Kidney capillary endothelial cell (primary cell): ENCODE measurements around the gene PGLYRP2.
"Not testable (repeated sequence)": the region's sequence is repeated elsewhere in the genome, so short reads cannot be mapped to it uniquely, and the experiment has no call there.

ENCODE experiments used
- DNase-seq: peaks from one replicate; pipeline ENCODE4 v3.0.0-alpha.2; 2018; ENCODE audit warnings: low spot score

The PGLYRP2 gene, protein sequence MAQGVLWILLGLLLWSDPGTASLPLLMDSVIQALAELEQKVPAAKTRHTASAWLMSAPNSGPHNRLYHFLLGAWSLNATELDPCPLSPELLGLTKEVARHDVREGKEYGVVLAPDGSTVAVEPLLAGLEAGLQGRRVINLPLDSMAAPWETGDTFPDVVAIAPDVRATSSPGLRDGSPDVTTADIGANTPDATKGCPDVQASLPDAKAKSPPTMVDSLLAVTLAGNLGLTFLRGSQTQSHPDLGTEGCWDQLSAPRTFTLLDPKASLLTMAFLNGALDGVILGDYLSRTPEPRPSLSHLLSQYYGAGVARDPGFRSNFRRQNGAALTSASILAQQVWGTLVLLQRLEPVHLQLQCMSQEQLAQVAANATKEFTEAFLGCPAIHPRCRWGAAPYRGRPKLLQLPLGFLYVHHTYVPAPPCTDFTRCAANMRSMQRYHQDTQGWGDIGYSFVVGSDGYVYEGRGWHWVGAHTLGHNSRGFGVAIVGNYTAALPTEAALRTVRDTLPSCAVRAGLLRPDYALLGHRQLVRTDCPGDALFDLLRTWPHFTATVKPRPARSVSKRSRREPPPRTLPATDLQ

DNA sequence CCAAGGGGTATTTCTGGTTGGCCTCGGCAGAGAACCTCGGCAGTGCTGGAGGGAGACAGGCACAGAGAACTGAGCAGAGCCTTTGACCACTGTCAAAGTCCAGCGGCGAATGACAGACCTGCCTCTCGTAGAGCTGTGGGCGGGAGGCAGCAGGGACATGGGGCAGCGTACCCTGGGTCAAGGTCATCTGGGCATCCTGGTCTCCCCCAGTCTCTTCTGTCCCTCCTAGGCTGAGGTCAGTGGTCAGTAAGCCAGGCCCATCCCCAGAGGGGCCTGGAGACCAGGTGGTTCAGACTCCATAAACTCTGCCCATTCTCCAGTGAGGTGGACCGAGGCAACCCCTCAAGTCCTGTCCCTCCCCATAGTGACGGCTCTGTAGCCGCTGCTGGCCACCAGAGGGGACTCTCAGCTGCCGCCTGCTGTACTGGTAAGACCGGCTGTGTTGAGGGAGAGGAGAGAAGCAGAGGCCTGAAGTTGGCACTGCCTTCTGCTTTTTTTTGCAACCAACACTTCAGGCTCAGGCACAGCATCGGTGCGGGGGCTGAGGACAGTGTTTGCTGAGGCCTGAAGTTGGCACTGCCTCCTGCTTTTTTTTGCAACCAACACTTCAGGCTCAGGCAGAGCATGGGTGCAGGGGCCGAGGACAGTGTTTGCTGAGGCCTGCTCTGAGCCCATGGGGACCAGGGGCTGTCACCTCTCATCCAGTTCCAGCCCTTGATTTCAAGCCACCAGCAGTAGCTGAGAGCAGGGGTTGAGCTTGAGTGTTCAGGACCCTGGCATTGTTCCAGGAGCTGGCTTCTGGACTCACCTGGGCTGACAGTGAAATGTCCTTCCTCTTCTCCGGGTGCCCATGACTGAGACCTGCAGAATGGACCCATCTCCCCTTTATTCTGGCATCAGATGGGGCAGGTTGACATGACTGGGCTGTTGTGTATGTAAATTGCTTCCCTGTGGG lies at the start of gene PGLYRP2:
TSS of gene PGLYRP2 (minus strand) at position 111 of the 955 bp plus-strand sequence. CDS start 130 bp downstream, outside the sequence.
- DNase-seq, result no peak

DNA sequence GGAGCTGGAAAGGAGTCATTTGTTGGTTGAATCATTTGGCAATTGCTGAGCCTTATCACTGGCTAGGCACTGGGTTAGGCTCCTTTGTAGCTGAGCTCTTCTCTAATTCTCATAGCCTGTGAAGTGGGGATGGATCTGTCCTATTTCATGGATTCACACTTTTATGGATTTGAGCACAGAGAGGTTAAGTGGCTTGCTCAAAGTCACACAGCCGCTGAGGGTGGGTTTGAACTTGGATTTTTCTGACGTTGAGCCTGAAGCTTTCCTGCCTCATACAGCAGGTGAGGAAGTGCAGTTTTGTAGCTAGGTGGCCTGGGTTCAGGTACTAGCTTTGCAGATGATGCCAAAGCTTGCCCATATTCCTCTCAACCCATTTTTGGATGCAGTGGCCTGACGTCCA lies 48.4 kb upstream of the PGLYRP2 start:
- no peak for DNase-seq

DNA sequence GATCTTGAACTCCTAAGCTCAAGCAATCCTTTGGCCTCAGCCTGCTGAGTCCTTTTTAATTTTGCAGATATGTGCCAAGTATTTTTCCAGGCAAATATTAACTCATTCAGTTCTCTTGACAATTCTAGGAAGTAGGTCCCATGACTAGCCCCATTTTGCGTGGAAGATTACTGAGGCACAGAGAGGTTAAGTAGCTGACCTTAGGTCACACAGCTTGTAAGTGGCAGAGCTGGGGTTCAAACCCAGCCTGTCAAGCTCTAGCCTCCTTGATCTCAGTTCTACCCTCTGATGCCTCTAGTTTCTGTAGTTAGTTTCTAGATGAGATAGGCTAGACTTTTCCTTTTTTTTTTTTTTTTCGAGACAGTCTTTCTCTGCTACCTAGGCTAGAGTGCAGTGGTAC lies 47.1 kb upstream of the PGLYRP2 start:
- DNase-seq, result no peak

DNA sequence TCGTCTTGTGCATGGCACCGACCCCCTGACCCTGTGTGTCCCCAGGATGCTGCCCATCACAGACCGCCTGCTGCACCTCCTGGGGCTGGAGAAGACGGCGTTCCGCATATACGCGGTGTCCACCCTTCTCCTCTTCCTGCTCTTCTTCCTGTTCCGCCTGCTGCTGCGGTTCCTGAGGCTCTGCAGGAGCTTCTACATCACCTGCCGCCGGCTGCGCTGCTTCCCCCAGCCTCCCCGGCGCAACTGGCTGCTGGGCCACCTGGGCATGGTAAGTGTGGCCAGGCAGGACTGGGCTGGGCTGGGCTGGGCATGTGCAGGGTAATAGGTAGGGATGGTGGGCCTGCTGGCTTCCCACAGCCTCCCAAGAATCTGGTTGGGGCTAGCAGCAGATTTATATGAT lies 46.0 kb upstream of the PGLYRP2 start:
- no peak for DNase-seq

DNA sequence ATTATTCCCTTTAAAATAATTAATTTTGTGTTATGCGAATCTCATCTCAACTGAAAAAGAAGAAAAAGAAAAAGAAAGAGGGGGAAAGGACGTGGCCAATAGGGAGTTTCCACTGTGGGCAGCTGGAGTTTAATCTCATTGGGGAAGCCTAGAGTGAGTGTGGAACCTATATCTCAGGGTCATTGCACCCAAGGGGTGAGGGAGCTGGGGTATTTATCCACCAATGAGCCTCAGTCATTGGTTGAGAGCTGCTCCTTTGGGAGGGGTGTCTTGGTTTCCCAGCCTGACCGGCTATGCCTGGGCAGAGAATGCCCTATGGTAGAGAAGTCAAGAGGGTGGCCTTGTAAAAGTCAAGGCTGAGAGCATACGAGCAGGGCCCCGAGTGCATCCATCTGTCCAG lies 45.5 kb upstream of the PGLYRP2 start:
- no peak for DNase-seq

DNA sequence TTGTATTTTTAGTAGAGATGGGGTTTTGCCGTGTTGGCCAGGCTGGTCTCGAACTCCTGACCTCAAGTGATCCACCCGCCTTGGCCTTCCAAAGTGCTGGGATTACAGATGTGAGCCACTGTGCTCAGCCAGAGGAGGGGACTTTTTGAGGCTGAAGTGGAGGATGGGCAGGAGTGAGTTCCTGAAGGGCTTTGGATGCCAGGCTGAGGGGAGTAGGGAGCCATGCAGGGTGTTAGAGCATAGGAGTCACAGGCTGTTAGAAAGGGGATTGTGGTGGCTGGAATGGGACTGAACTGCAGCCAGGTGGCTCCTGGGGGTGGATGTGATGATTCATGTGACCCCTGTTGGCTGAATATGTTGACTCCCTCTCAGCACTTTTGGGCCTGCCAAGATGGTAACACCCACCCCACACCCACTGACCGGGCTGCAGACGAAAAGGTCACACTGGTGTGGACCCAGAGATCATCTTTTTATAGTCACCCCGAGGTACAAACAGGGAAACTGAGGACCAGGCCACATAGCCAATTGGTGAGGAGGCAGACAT lies 40.2 kb upstream of the PGLYRP2 start:
- no peak for DNase-seq

DNA sequence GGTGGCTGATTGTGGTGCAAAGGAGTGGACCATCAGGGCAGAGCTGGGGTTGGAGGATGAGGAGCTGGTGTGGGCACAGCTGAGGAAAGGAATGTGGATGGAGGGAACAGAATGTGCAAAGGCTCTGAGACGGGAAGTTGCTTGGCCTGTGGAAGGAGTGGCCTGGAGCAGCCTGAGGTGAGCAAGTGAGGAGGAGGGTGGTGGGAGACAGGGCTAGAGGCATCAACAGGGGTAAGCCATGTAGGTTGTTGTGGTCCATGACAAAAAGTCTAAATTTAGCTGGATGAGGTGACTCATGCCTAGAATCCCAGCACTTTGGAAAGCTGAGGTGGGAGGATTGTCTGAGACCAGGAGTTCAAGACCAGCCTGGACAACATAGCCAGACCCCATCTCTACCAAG lies 38.5 kb upstream of the PGLYRP2 start:
- DNase-seq, result no peak

DNA sequence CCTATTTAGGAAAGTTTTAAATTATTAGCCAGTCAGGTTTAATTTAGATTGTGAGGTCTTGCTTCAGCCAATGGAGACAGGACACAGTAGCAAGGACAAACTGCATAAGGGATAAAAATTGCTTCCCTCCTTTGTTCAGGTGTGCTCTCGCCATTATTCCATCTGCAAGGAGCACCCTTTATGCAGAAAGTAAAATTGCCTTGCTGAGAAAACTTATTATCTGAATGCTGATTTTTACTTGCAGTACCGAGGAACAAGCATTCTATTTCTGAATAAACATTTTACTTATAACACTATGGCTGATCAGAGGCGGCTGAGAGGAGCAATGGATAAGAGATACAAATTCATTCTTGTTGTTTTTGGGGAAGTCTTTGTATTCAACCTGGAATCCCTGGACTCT lies 37.1 kb upstream of the PGLYRP2 start:
- DNase-seq, result no peak

DNA sequence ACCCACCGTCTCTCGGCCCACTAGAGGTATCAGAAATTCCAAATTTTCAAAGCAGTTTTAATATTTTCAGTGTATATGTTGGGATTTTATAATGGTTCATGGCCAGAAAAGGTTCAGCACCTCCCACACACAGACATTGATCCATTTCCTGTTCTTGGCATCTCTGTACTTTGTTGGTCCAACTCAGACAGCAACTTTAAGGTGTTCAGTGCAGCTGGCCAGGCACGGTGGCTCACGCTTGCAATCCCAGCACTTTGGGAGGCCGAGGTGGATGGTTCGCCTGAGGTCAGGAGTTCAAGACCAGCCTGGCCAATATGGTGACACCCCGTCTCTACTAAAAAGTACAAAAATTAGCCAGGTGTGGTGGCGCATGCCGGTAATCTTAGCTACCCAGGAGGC lies 35.9 kb upstream of the PGLYRP2 start:
- DNase-seq, result not testable (repeated sequence)

DNA sequence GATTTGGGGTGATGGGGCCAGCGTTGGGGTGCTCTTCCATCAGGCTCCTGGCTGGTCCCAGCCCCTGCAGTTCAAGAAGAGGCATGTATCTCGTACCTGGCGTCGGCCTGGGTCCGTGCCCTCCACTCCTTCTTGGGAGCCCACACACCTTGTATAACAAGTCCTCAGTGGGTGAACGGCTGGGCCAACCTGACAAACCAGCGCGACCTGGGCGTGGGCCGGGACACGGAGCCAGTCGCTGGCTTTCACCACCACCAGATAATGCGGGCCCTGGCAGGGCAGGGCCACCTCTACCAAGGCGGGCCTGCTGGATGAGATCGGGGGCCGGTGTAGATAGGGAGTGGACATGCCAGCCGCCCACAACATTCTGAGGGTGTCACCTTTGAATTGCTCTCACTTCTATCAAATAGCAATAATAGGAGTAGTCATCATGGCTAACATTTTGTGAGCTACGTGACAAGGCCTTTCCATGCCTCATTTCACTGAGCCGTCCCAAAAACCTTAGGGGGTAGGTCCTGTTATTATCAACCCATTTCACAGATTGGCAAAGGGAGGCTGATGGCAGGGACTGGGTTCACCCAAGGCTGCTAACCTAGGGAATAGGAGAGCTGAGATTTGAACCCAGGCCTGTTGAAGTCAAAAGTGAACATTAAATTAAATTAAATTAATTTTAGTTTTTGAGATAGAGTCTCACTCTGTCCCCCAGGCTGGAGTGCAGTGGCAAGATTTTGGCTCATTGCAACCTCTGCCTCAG lies 32.5 kb upstream of the PGLYRP2 start:
- no peak for DNase-seq

DNA sequence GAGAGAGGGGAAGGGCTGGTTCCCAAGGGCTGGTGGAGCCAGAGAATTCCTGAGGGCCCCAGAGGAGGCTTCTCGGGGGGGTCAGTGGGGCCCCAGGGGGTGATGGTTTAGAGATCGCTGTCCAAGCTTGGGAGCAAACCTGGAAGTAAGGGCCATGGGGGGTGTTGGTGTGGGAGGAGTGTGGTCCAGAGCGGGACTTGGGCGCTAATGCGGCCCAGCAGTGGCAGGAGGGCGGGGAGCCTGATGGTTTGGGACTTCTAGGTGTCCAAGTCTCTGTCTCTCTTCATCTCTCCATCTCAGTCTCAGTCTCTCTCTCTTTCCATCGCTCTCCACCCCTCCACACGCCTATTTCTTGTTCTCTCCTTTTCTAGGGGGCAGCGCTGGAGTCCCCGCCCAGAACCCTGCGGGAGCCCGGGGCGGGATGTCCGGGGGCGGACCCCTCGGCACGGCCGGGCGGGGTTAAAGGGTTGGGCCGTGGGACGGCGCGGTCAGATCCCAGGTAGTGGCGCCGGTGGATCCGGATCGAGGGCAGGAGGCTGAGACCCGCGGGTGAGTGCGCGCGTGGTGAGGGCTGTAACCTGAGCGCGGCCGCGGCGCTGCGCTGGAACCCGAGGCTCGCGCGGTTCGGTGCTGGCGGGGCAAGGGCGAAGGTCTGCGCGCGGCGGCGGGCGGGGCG lies 28.9 kb upstream of the PGLYRP2 start, which contains the start of gene CYP4F22:
TSS of gene CYP4F22 (plus strand) at position 491 of the 676 bp plus-strand sequence. CDS start 16,812 bp downstream, outside the sequence.
- no peak for DNase-seq

DNA sequence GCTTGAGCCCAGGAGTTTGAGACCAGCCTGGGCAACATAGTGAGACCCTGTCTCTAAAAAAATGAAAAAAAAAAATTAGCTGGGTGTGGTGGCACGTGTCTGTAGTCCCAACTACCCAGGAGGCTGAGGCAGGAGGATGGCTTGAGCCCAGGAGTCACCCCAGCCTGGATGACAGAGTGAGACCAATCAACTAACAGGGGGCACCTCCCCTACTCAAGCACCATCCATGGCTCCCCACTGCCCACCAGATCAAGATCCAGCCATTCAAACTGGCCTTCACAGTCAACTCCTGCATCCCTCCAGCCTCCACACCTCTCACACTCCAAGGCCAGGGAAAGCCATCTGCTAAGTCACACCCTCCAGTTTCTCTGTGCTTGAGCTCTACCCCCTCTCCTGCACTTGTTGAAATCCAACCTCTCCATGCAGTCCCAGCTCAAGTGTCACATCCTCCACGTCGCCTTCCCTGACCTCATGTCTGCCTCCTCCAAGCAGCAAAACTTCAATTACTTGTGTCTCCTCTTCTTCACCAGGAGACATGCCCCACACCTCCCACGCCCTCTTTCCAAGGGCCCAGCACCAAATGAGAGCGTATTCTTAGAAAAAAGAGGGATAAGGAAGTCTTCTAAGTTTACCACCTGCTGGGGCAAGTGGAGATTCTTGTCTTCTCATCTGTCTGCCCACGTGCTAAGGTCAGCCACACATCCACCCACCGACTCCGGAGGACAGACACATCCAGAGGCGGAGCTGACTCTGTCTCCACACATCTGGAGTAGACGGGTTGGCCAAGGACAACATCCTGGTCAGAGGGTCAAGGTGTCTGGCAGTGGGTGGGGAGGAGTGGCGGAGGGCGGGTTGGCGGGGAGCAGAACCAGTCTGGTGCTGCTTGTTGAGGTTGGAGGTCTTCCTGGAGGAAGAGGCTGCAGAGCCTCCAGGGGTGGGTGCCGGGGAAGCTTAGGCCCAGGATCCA lies 28.1 kb upstream of the PGLYRP2 start:
- no peak for DNase-seq

DNA sequence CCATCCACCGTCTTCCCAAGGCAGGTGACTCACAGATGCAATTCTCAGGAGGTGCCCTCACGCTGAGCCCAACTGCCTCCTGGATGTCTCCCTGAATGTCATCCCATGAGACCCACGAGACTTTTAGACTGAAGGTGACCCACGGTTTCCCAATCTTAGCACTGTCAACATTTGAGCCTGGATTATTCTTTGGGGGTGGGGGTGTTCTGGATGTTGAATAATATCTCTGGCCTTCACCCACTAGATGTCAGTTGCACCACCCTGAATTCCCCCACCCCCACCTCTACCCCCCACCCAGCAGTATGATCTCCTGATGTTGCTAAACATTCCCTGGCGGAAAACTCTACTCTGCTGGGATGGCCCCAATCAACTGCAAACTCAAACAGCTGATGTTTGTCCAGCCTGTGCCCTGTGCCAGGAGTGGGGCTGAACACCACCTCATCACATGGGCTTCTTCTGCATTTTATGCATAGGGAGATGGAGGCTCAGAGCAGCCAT lies 26.8 kb upstream of the PGLYRP2 start:
- DNase-seq, result no peak

DNA sequence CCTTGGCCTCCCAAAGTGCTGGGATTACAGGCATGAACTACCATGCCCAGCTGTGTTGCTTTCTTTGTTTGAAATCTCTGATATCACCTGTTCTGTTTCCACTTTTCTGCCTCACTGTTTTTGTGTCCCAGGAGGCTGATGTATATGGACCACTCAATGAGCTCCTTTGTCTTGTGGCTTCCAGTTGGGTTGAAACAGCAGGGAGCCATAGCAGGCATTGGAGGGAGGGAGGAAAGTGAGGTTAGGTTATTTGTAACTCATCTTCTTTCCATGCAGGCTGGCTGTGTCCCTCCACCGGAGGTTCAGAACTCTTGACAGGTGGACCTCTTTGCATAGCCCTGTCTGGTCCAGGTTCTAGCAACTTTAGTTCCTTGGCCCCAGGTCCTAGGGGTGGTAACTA lies 23.0 kb upstream of the PGLYRP2 start:
- no peak for DNase-seq

DNA sequence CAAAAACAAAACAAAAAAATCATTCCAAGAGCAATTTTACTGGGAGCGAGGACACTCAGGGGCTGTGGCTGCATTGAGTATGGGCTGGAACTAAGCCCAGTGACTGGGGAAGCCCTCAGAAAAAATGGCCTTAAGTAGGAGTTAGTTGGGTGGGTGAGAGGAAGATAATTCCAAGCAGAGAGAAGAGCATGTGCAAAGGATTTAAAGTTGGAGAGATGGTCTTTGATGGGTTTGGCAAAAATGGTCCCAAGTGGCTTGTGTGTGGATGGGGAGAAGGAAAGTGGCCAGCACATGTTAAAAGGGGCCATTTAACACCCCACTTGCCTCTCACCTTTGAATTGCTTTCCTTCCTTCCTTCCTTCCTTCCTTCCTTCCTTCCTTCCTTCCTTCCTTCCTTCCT lies 22.3 kb upstream of the PGLYRP2 start:
- no peak for DNase-seq

DNA sequence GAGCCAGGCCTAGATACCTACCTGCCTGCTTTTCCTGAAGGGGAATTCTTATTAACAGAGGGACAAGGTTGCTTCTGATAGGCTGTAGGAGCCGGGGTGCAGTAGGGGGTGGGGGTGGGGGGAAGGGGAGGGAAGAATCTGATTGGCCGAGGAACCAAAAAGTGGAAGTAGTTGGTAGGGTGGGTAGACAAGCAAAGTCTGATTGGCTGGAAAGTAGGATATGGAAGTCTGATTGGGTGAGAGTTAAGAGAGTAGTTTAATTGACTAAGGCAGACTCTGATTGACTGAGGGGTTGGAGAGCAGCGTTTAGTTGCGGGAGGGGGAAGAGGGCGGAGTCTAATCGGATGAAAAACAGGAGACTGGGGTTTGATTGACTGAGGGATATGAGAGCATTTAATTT lies 19.6 kb upstream of the PGLYRP2 start:
- no peak for DNase-seq

DNA sequence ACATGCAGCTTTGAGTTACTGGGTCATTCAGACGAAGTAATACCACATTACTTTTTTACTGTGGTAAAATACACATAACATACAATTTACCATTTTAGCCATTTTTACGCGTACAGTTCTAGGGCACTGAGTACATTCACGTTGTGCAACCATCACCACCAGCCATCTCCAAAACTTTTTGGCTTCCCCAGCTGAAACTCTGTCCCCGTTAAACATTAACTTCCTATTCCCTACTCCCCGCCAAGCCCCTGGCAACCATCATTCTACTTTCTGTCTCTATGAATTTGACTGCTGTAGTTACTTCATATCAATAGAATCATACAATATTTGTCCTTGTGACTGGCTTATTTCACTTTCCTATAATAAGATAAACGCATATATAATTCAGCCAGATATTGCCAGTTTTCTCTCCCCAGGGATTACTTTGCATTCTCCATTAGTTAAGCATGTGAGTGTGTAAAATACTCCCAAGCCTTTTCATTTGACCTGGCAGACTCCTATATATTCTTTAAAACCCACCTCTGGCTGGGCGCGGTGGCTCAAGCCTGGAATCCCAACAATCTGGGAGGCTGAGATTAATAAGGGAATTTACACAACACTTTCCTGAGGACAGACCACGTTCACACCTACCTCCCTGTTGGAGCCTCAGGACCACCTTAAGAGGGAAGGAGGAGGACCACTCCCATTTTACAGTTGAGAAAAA lies 19.0 kb upstream of the PGLYRP2 start:
- DNase-seq, result no peak

DNA sequence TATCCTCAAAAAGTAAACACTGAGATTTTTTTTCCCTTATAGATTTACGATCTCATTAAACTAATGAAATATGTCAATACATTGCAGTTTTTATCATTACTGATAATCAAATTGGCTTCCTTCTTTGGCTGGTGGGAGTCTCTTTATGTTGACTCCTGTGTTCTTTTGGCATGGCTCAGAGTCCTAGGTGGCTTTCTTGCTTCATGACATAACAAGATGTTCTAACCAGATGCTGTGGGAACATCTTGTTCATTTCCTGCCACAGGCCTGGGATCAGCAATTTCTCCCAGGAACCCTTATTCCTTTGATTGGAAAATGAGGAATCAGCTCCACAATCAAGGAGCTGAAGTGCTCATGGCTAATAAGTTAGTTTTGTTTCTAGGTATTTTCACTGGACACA lies 15.8 kb upstream of the PGLYRP2 start:
- no peak for DNase-seq
